Esophagus muscularis mucosa (tissue), 4 donors: ENCODE results near the gene NUCKS1. TPM values are rescaled to one million over a fixed set of nuclear protein-coding genes. Genes with fewer than 3 reads are reported as not detected.

Experiments used
- DNase-seq: peaks from one replicate; pipeline ENCODE4 v3.0.0-alpha.2; 2017; ENCODE audit errors: extremely low spot score
- H3K27ac ChIP-seq, 4 donors: fragments of 200-600 bp; sonication (generic); replicated peaks in 1 of 4; 1 replicate in 3 of 4; 2 replicates in 1 of 4; pipeline ENCODE4 v1.5.1; 2016 to 2019; ENCODE audit warnings: mild to moderate bottlenecking in 1 of 4
- H3K27me3 ChIP-seq, 4 donors: fragments of 200-600 bp; sonication (generic); one replicate each; pipeline versions ENCODE4 v1.5.1 to v1.6.0; 2016 to 2019
- H3K36me3 ChIP-seq, 4 donors: fragments of 200-600 bp; sonication (generic); one replicate each; pipeline ENCODE4 v1.5.1; 2016 to 2019
- H3K4me1 ChIP-seq, 4 donors: fragments of 200-600 bp; sonication (generic); one replicate each; pipeline ENCODE4 v1.5.1; 2016 to 2019
- H3K4me3 ChIP-seq, 4 donors: fragments of 200-600 bp; sonication (generic); 1 replicate in 2 of 4; 2 replicates in 2 of 4; pipeline ENCODE4 v1.5.1; 2016 to 2019; ENCODE audit warnings: mild to moderate bottlenecking in 4 of 4, moderate library complexity in 1 of 4
- H3K9me3 ChIP-seq, 4 donors: fragments of 200-600 bp; sonication (generic); 1 replicate in 3 of 4; 2 replicates in 1 of 4; pipeline ENCODE4 v1.5.1; 2016 to 2019
- CTCF ChIP-seq, 3 experiments: fragments of 200-600 bp in 2 of 3; fragments of 450-650 bp in 1 of 3; sonication (generic) in 2 of 3; IDR thresholded peaks; one replicate each; pipeline ENCODE4 v1.5.1; 2017 to 2019; ENCODE audit warnings: antibody characterized with exemption in 3 of 3, mild to moderate bottlenecking in 2 of 3, moderate library complexity in 1 of 3
- EP300 ChIP-seq: sonication (generic); formaldehyde crosslinking; IDR thresholded peaks from one replicate; pipeline ENCODE4 v1.6.1; 2017; ENCODE audit warnings: antibody characterized with exemption
- POLR2A ChIP-seq: fragments of 450-650 bp; IDR thresholded peaks from one replicate; pipeline ENCODE4 v1.6.1; 2017; ENCODE audit warnings: antibody characterized with exemption, moderate library complexity, mild to moderate bottlenecking, low read depth
- POLR2AphosphoS5 ChIP-seq, 2 donors: sonication (generic); formaldehyde crosslinking; IDR thresholded peaks; one replicate each; pipeline ENCODE4 v1.6.1; 2017; ENCODE audit warnings: antibody characterized with exemption in 2 of 2
- WGBS: methylation state at CpG from one replicate; pipeline ENCODE4 v1.1.5; 2018; 5-methylcytosine and 5-hydroxymethylcytosine counted together
- intact Hi-C: fragments of 100-400 bp; cut with DNase I; formaldehyde crosslinking; loops from one replicate; pipeline ENCODE4 v1.15.1; 2023
- total RNA-seq, 4 donors: library from RNA; depleted of rRNA; stranded (reverse); fragments of >200 nt; gene quantifications; one replicate each; pipeline versions ENCODE4 v1.1.0 to v1.2.1, GENCODE V29; 2016

The NUCKS1 gene
- total RNA-seq, 4 donors from 2014 or later, result 111 to 120 (median 116) TPM

- WGBS, result 26% methylated on average over 2 of the region's 2 CpGs
- H3K27ac ChIP-seq, result no peak overlapping the region
- no peak for DNase-seq
- no peak overlapping the region for H3K4me3 ChIP-seq
- peaks cover 0 to 15% (median 3%) of the 10 kb centered on the region in 4 donors for H3K36me3 ChIP-seq
- H3K4me1 ChIP-seq, result peaks cover 8 to 12% (median 8%) of the 10 kb centered on the region in 4 donors
- H3K9me3 ChIP-seq, result no peaks in the 10 kb centered on the region
- H3K27me3 ChIP-seq, result no peaks in the 10 kb centered on the region
- TF ChIP-seq POLR2AphosphoS5 (IDR thresholded peaks at IDR 0.05) (no peak), POLR2A (no peak), CTCF (IDR thresholded peaks at IDR 0.05) (no peak), EP300 (no peak)
- intact Hi-C loops, result loop anchor here (5.0 kb wide), 1 partner anchor 114 kb away; no protein-coding TSS in a partner anchor
These were observed 49.0 kb downstream of the NUCKS1 start for GRCh38 chr1:205700865-205701401.

- H3K27me3 ChIP-seq, result no peaks in the 10 kb centered on the region
- H3K36me3 ChIP-seq, result peaks cover 0 to 12% (median 3%) of the 10 kb centered on the region in 4 donors
- intact Hi-C loops, result no loop called here
- H3K27ac ChIP-seq, result no peak overlapping the region
- TF ChIP-seq POLR2AphosphoS5 (IDR thresholded peaks at IDR 0.05) (no peak), POLR2A (no peak), EP300 (no peak), CTCF (IDR thresholded peaks at IDR 0.05) (no peak)
- DNase-seq, result no peak
- 93% methylated on average over 4 of the region's 4 CpGs for WGBS
- no peak overlapping the region for H3K4me3 ChIP-seq
- peaks cover 7 to 9% (median 8%) of the 10 kb centered on the region in 4 donors for H3K4me1 ChIP-seq
- H3K9me3 ChIP-seq, result no peaks in the 10 kb centered on the region
These were observed 50.6 kb downstream of the NUCKS1 start for GRCh38 chr1:205699416-205699815.

- Histone ChIP-seq H3K4me1 (peaks cover 6 to 9% (median 8%) of the 10 kb centered on the region in 4 donors), H3K9me3 (no peaks in the 10 kb centered on the region), H3K36me3 (peaks cover 0 to 8% (median 3%) of the 10 kb centered on the region in 4 donors), H3K27ac (no peak overlapping the region), H3K27me3 (no peaks in the 10 kb centered on the region), H3K4me3 (no peak overlapping the region)
- no peak for DNase-seq
- 93% methylated on average over 4 of the region's 4 CpGs for WGBS
- intact Hi-C loops, result no loop called here
- no peak for TF ChIP-seq CTCF (IDR thresholded peaks at IDR 0.05)
- TF ChIP-seq EP300, result no peak
- TF ChIP-seq POLR2A, result no peak
- no peak for TF ChIP-seq POLR2AphosphoS5 (IDR thresholded peaks at IDR 0.05)
These were observed 51.1 kb downstream of the NUCKS1 start for GRCh38 chr1:205698921-205699320.

GRCh38 chr1:205693421-205693991, 56.5 kb downstream of the NUCKS1 start:
- no peak for DNase-seq
- Histone ChIP-seq H3K27me3 (no peaks in the 10 kb centered on the region), H3K9me3 (no peaks in the 10 kb centered on the region), H3K36me3 (no peaks in the 10 kb centered on the region), H3K4me1 (no peaks in the 10 kb centered on the region), H3K4me3 (no peak overlapping the region), H3K27ac (no peak overlapping the region)
- intact Hi-C loops, result no loop called here
- TF ChIP-seq POLR2A, result no peak
- no peak for TF ChIP-seq CTCF (IDR thresholded peaks at IDR 0.05)
- TF ChIP-seq EP300, result no peak
- no peak for TF ChIP-seq POLR2AphosphoS5 (IDR thresholded peaks at IDR 0.05)
- 56% methylated on average over 9 of the region's 12 CpGs for WGBS
